Stimulated activated CD4-positive, alpha-beta T cell treated with anti-CD3 and anti-CD28 coated beads, Interleukin-12 subunit alpha, Interleukin-12 subunit beta, amount 100 ng/mL, for 4 hours (primary cell): Measurements from ENCODE around the gene PRKG1.
"Not testable (repeated sequence)": the region's sequence is repeated elsewhere in the genome, so short reads cannot be mapped to it uniquely, and the experiment has no call there.

ENCODE experiments used
- DNase-seq: peaks from one replicate; pipeline ENCODE4 v3.0.0-alpha.2; 2020

PRKG1 gene

DNA sequence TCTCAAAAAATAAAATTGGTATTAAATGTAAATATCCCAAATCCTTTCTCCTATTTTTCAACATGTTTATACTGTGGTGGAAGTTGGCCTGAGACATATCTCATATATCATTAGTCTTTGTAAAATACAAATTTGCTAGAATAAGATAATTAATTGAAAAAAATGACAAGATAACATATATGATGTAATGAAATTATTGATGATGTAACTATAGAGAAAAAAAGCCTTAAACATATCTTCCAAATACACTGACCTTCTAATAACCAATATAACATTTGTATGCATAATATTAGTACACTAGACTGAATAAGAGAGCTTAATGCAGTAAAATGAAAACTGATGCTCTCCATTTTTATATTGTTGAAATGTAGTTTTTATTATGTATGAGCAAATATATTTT, 104.3 kb downstream of the PRKG1 start:
- no peak for DNase-seq

DNA sequence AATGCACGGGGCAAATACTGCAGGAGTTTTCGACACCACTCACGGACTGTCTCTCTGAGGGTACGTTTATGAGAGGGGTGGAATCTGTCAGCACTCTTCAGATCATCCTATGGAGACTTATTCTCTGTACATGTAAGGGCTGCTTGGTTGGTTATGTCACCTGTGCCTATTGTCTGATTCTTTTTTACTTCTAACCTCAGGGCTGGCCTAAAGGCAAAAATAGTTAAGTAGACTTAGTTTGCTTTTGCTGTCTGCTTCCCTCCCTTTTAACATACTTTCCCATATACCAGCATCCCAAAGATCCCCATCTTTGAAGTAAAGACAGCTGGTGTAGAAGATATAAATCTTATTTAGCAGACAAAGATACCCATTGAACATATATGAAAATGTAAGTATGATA, 105.9 kb downstream of the PRKG1 start:
- no peak for DNase-seq

DNA sequence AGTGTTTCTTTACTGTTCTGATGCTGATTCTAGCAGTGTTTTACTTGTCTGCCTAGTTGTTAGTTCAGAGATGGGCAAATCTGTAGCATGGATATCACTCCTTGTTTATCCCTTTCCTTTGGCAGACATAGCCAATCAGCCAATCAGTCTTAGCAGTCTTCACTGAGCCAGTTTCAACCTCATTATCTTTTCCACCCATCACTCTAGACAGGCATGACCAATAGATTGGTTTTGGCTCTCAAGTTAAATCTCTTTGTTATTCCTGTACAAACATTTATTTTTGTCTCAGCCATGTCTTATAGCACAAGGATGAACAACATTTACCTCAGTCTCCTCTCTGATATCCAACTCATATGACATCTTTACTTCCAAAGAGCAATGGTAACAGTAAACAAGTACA, 109.5 kb downstream of the PRKG1 start:
- DNase-seq = no peak

DNA sequence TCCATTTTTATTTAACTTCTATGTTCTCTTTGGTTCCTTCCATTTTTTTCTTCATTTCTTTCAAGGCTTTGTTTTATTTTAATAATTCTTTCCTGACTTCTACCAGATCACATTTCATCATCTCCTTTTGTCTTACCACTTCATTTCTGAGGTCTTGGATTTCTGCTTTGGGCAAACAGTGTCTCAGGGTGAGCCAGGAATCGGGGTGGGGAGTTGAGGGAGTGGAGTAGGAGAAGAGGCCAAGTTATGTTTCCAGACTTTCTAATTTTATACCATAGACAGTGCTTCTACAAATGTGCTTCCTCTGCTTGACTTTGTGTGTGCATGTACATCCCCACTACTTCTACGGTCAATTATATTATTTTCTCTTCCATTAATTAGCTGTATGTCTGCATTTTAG, 112.1 kb downstream of the PRKG1 start:
- DNase-seq = no peak

DNA sequence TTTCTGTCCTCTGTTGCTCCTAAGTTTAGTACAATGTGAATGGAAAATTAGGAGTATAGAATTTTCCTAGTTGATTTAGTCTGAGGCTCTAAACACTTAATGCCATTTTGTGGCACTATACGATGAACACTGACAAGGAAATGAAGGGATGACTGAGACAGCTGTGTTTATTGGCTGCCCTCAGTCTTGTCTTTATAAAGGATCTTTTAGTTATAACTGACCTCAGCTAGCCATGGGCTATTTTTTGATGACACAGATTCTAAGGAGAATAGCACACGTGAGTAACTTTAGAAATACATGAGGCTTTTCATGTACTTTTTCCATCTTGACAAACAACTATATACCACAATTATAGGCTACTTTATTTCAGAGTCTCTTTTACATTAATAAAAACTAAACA, 113.7 kb downstream of the PRKG1 start:
- DNase-seq = no peak

DNA sequence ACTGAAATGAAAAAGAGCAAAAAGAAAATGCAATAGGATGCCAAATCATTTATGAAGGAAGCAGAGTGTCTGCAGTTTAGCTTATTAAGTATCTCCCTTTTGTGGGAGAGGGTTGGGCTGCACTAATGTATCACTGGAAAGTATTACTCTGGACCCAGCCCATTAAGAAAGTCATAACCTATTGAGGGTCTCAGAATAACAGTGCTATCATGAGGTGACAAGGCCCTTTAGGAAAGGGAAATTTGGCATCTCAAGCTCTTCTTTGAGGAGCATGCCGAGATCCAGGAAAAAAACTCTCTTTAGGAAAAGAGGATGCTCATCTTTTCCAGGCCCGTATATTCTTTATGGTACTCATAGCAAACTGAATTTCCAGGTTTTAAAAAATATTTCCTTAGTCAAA, 114.6 kb downstream of the PRKG1 start:
- DNase-seq = no peak

DNA sequence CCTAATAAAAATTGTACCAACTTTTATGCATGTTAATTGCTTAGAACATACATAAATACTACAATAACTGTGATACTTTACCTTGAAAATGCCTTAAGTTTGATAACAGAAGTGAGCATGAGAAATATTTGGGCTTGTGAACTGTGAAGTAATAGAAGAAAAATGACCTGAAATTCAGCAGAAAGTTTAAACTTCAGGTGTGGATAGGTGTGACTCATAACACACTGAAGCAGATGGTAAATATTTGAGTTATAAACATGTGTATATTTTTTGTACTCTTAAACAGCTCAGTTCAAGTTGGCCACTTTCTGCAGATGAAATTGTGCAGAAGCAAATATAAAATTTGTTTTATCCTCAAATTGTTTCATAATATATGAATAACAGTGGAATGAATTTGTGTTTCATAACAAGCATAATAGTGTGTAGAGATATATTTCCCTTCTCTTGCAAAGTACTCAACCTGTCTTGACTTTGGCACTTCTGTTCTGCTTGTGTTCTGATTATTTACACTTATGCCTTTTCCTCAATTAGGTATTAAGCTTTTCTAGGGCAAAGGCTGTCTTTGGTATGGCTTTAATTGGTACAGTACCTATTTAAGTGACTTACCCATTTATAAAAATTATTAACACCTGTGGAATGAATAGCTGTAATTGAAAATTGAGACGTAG, 122.4 kb downstream of the PRKG1 start:
- no peak for DNase-seq

DNA sequence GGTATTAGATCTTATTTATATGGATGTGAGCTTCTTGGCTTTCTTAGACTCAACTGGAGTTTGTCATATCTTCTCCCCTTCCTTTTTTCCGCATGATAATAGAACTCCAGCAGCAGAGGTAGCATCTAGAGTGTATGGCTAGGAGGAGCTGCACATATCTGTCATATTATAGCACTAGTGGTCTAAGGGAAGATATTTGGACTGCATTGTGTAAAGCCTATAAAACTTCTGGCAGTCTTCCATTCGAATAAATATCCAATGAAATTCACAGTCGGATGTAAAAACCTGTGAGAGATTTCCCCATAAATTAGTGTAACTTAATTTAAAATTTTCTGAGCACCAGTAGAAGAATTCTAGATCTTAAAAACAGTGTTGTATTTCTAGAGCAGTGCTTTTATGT, 123.9 kb downstream of the PRKG1 start:
- DNase-seq = no peak

DNA sequence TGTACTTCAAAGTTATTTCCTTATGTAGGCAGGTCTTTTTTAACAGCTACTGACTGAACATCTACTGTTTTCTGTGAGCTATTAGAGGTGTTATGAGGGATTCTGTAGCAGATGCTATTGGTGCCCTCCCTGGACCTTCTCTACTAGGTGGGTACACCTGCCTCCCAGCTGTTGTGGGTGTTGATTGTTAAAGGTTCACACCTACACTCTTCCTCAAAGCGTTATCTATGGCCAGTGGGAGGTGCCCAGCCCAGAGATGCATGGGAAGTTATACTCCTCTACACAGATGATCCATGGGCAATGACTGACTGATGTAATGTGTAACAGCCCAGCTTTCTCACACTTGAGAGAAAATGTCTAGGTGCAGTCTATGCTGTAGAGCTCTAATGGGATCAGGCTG, 127.7 kb downstream of the PRKG1 start:
- no peak for DNase-seq

DNA sequence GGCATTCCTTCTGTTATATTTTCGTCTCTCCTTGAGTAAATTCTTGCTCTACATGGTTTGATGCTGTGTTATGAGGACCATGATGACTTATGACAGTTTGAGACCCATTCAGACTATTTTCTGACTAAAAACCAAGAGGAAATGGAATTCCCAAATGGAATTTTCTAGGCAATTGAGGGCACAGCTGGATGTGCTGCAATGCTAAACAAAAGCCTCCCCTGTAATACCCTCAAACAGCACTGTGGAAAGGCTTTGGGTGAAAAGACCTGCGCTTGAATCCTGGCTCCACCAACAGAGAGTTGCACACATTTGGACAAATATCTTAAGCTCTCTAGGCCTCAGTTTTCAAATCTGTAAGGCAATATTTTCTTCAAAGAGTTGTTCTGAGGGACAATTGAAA, 129.1 kb downstream of the PRKG1 start:
- DNase-seq = no peak

DNA sequence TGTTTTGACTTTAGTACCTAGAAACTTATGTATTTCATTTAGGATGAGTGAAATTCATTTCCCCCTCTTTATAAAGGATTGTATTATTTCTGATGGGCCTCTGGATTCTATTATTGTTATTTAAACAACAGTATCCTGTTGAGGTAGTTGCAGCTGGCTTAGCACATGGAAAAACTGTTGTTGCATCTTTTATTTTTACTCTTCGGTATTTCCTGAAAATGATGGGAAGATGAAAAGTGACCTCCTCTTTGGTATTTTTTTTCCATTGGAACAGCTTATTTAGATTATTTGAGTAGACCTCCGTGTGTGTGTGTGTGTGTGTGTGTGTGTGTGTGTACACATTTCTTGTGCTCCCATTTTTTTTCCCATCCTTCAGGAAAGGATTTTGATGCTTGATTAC, 129.8 kb downstream of the PRKG1 start:
- DNase-seq = no peak

DNA sequence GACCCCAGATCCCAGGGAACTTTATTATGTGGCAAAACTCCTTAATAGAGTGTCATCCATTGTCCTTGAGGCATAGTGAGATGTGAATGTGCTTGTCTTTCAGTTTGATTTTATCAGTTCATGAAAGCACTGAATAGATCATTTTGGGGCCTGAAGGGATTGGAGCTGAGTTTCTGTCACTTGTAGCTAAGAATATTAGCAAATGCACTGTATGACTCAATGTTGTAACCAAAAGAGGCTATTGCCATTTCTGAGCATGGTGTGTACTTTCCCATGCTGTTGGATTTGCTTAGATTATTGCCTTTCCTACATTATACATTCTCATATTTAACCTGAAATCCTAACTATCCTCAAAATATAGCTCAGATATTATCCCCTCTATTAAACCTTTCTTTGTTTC, 130.4 kb downstream of the PRKG1 start:
- DNase-seq = no peak

DNA sequence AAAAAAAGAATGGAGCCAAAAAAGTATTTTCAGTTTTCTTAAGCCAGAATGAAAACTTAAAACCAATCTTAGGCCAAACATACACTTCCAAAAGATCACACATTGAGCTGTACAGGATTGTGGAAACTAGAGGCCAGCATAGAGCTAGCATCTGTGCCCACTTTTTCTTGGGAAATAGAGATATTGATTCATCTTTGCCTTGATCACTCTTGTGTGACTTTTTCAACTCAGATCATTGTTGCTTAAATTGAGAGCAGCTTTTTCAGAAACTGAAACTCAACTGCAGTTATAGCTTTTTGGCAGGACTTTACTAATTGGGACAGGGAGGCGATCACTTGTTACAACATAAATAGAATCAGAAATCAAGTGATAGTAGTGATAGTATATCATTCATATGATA, 132.2 kb downstream of the PRKG1 start:
- no peak for DNase-seq

DNA sequence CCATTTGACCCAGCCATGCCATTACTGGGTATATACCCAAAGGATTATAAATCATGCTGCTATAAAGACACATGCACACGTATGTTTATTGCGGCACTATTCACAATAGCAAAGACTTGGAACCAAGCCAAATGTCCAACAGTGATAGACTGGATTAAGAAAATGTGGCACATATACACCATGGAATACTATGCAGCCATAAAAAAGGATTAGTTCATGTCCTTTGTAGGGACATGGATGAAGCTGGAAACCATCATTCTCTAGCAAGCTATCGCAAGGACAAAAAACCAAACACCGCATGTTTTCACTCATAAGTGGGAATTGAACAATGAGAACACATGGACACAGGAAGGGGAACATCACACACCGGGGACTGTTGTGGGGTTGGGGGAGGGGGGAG, 138.7 kb downstream of the PRKG1 start:
- not testable (repeated sequence) for DNase-seq

DNA sequence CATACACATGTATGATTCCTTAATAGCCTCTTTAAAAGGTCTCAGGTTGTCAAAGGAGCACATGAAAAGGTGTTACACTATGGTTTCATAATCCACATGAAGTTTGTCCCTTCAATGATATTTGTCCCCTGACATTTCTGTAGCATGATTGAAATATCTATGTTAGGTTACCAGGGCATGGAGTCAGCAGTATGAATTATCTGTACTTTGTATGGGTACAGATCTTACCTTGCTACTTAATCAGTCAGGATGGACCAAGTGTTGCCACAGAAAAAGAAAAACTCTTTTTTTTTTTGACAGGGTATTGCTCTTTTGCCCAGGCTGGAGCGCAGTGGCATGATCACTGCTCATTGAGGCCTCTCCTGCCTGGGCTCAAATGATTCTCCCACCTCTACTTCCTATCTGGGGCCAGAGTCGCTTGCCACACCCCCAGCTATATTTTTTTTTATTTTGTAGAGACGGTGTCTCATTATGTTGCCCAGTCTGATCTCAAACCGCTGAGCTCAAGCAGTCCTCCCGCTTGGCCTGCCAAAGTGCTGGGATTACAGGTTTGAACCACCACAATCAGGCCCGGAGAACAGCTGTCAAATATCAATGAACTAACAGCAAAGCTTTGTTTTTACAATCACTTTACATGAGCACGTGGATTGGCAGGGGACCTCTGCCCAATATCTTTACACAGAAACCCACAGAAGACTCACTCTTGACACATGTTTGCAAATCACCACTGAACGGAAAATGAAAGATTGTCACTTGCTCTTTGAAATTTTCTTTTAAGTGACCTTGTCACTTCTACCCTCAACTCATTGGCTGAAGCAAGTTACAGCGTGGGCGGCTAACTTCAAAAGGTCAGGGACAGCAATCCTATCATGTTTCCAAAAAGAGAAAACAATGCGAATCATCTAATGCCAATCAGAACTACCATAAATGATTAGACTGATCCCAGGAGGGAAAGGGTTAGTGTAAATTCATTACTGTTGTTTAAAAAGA, 140.2 kb downstream of the PRKG1 start:
- DNase-seq = no peak

DNA sequence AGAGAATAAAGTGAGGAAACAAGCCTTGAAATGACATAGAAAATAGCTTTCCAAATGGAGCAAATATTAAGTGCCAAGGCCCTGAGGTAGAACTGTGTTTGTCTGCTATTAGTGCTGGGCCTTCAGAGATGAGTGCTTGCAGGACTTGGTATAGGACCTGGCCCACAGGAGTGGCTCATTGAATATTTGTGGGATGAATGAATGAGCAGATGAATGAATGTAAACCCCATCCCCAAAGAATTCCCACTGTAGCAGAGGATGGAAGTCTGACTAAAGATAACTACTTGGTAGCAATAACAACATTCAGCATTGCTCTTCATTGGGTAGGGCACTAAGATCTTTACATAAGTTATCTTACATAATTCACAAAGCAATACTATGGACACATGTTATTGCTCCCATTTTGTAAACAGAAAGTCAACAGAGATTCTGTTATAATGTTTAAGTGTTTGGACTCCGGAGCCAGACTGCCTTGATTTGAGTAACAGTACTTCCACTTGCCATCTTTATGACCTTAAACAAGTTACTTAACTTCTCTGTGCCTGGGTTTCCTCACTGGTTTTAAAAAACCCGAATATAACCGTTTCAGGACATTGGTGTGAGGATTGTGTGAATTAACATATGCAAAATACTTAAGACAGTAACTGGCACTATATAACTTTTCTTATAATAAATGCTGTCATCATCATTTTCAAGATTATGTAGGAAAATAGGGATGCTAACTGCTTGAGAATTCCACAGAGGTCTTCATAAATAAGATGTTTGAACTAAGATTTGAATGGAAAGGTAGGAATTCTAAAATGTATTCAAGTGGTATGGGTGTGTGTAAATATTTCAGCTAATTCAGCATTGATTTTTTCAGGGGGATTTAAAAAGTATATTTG, 141.9 kb downstream of the PRKG1 start:
- DNase-seq = no peak

DNA sequence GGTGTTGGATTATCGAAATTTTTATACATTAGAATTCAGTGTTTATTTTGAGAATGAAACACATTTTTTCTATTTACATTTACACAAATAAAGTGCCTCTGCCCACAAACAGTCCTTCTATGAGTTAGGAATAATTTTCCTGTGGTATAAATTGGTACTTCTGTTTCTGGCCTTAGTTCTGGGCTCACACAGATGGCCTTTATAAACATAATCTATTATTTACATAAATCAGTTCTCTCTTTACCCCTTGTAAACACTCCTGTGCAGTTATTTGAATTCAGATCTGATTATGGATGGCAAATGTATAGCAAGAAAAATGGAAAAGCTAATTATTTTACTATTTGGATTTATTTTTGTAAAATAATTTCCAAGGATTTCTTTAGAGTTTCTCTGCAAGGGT, 143.2 kb downstream of the PRKG1 start:
- DNase-seq = no peak

DNA sequence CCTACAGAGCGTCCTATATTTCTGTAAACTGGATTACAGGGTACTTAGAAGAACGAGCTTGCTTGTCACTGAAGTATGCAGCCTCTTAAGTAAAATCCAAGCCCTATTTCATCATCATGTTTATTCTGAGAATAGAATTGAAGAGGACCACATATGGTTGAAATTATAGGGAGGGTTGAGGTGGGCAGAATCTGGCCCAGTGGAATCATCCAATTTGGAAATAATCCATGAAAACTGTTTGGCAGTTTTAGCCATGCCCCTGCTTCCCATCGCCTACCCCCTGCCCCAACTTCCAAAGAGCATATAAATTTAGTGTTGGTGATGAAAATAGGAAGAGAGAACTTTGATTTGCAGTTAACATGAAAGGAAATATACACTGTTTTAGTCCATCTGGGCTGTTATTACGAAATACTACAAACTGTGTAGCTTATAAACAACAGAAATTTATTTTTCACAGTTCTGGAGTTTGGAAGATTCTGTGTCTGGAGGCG, 150.4 kb downstream of the PRKG1 start:
- no peak for DNase-seq

DNA sequence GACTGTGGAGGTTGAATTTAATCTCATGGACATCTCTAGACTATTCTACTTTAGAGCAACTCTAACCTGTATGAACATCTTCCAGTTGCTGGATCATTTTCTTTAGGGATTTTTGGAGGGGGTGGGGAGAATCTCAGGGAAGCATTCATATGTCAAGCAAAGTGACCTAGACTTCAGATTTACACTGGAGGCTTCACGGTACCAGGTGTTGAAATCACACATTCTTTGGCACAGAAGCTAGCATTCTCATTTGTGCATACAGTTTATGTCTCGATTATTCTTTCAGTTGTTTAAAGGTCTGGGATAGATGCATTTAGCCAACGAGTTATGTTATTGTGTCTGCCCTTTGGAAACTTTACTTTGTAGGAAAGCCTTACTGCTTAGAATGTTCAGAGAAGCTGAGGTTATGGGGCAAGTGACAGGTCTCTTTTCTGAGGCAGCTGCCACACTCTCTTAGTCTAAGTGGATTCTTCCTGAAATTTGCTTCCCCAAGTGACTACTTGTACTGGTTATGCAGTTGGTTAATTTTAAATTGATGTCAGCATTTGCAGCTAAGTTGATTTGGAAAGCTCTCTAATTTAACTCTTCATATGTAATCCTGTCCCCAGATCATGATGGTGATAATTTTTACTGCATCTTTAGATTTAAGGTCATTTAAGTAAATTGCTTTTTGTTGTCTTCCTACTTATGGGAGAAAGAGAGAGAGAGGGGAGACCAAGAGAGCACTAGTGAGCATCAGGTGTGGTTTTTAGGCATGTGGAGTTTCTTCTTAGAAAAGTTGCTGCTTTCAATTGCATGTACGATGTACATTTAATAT, 153.8 kb downstream of the PRKG1 start:
- DNase-seq = no peak

DNA sequence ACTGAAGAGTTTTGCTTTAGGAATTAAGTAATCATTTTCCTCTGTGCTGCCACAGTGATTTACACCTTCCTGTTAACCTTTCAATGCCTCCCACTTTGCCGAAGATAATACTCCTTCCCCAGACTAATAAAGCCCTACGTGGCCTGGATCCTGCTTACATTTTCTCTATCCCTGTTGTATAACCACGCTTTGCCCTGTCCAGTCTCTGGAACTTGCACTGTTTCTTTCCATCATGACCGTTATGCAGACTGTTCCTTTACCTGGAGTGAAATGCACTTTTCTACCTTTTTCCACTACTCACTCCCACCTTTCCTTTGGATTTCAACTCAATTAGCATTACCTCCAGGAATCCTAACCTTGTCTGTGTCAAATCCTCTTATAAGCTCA, 154.4 kb downstream of the PRKG1 start:
- no peak for DNase-seq

DNA sequence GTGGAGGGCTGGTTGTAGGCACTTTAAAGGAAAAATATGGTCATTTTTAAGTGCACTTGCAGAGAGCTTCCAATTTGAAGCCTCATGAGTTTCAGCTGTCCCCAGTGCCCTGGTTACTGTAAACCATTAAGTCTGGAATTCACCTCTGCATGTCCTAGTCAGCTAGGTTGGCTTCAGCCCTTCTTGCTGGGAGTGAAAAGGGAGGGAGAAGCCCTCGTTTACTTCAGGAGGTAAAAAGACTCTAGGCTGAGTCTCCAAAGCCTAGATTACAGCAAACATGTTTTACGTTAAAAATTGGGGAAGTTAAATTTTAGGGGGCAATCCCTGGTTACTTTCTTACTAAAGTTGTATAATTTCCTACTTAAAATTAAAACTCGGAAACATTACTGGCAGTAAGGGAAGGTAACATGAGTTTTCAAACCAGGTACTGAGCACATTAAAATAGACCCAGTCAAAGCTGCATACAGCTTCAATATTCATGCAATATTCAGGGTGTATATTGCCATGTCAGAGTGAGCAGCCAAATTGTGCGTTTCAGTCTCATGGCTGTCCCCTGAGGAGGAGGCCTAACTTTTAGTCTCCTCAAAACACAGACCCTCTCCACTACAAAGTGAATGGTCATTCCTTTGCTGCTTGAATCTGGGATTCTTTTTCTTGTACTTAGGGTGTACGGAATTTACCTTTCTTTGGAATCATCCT, 156.7 kb downstream of the PRKG1 start:
- no peak for DNase-seq

DNA sequence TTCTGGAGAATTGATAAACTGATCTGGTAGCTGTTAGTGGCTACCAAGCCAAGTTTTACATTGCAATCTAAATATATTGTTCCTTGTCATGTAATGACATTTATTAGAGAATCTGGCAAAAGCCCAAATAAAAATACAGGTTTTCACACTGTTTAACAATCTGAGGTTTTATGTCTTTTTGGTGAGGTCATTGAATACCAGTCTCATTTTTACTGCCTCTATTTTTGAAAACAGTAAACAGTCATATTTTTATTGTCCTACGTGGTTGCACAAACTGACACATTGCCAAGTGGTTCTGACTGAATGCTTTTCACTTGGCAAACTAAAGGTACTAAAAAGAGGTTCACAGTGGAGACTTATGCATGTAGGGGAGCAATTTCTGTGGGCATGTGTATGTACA, 157.5 kb downstream of the PRKG1 start:
- no peak for DNase-seq
